H9 (cell line): ENCODE data around the gene ZSCAN22. TPM values are rescaled to one million over a fixed set of nuclear protein-coding genes. Genes with fewer than 3 reads are reported as not detected.

ENCODE experiments used
- DNase-seq: peaks from one replicate; pipeline ENCODE4 v3.0.0-alpha.2; 2017
- H2AFZ ChIP-seq: one replicate; pipeline ENCODE4 v1.6.1; 2013; ENCODE audit warnings: mild to moderate bottlenecking, low read length, control low read depth, moderate library complexity
- H2AK5ac ChIP-seq: 2 replicates; pipeline ENCODE4 v1.6.1; 2013; ENCODE audit warnings: low read length, control low read depth, mixed read lengths; ENCODE audit not compliant: insufficient read length
- H2BK120ac ChIP-seq: one replicate; pipeline ENCODE4 v1.6.1; 2013; ENCODE audit warnings: low read depth, mild to moderate bottlenecking, low read length, control low read depth, inconsistent platforms; ENCODE audit not compliant: poor library complexity, severe bottlenecking
- H2BK12ac ChIP-seq: 2 replicates; pipeline ENCODE4 v1.6.1; 2013; ENCODE audit warnings: low read length, control low read depth, mixed read lengths, low read depth; ENCODE audit not compliant: insufficient read length
- H2BK15ac ChIP-seq: 2 replicates; pipeline ENCODE4 v1.6.1; 2013; ENCODE audit warnings: low read depth, low read length, control low read depth
- H2BK20ac ChIP-seq: one replicate; pipeline ENCODE4 v1.6.1; 2013; ENCODE audit warnings: low read depth, mild to moderate bottlenecking, low read length, control low read depth, inconsistent platforms; ENCODE audit not compliant: poor library complexity, severe bottlenecking
- H2BK5ac ChIP-seq: 2 replicates; pipeline ENCODE4 v1.6.1; 2013; ENCODE audit warnings: low read length, control low read depth, mixed read lengths; ENCODE audit not compliant: insufficient read length
- H3K14ac ChIP-seq: 2 replicates; pipeline ENCODE4 v1.6.1; 2013; ENCODE audit warnings: low read length, control low read depth; ENCODE audit not compliant: insufficient read depth
- H3K18ac ChIP-seq: 2 replicates; pipeline ENCODE4 v1.6.1; 2013; ENCODE audit warnings: low read depth, mild to moderate bottlenecking, mixed read lengths, low read length, control low read depth; ENCODE audit not compliant: insufficient read length
- H3K23ac ChIP-seq: 2 replicates; pipeline ENCODE4 v1.6.1; 2013; ENCODE audit warnings: low read length, control low read depth, mixed read lengths, low read depth; ENCODE audit not compliant: insufficient read length
- H3K23me2 ChIP-seq: 2 replicates; pipeline ENCODE4 v1.6.1; 2013; ENCODE audit warnings: low read depth, mild to moderate bottlenecking, mixed read lengths, low read length, control low read depth; ENCODE audit not compliant: insufficient read length, poor library complexity, severe bottlenecking
- H3K27ac ChIP-seq: 2 replicates; pipeline ENCODE4 v1.5.1; 2013; ENCODE audit warnings: low read length, control low read depth, mixed read lengths, low read depth; ENCODE audit not compliant: insufficient read length
- H3K27me3 ChIP-seq: 2 replicates; pipeline ENCODE4 v1.6.1; 2013; ENCODE audit warnings: low read length, control low read depth, inconsistent platforms; ENCODE audit not compliant: insufficient read depth
- H3K4ac ChIP-seq: 2 replicates; pipeline ENCODE4 v1.6.1; 2013; ENCODE audit warnings: low read depth, mild to moderate bottlenecking, control low read depth, inconsistent platforms, low read length, moderate library complexity
- H3K4me1 ChIP-seq: 2 replicates; pipeline ENCODE4 v1.6.1; 2013; ENCODE audit warnings: low read length, control low read depth, inconsistent platforms; ENCODE audit not compliant: insufficient read depth
- H3K4me2 ChIP-seq: 2 replicates; pipeline ENCODE4 v1.6.1; 2013; ENCODE audit warnings: low read length, control low read depth, mixed read lengths; ENCODE audit not compliant: insufficient read length, insufficient read depth
- H3K56ac ChIP-seq: 2 replicates; pipeline ENCODE4 v1.6.1; 2013; ENCODE audit warnings: low read depth, mild to moderate bottlenecking, mixed read lengths, low read length, control low read depth; ENCODE audit not compliant: insufficient read length
- H3K79me1 ChIP-seq: 2 replicates; pipeline ENCODE4 v1.6.1; 2013; ENCODE audit warnings: low read depth, mild to moderate bottlenecking, moderate library complexity, low read length, control low read depth, inconsistent platforms; ENCODE audit not compliant: insufficient read depth, poor library complexity, severe bottlenecking
- H3K79me2 ChIP-seq: 2 replicates; pipeline ENCODE4 v1.6.1; 2013; ENCODE audit warnings: low read length, control low read depth, inconsistent platforms; ENCODE audit not compliant: insufficient read depth
- H3K9ac ChIP-seq: 2 replicates; pipeline ENCODE4 v1.6.1; 2013; ENCODE audit warnings: low read length, control low read depth, mixed read lengths; ENCODE audit not compliant: insufficient read length; ENCODE audit errors: extremely low read depth
- H3K9me3 ChIP-seq: one replicate; pipeline ENCODE4 v1.6.1; 2013; ENCODE audit warnings: low read depth, low read length, inconsistent platforms; ENCODE audit not compliant: control insufficient read depth
- H3T11ph ChIP-seq: one replicate; pipeline ENCODE4 v1.6.1; 2013; ENCODE audit warnings: mild to moderate bottlenecking, low read length, control low read depth, inconsistent platforms
- H4K20me1 ChIP-seq: one replicate; pipeline ENCODE4 v1.6.1; 2013; ENCODE audit not compliant: control insufficient read depth, insufficient read length, insufficient read depth
- H4K5ac ChIP-seq: 2 replicates; pipeline ENCODE4 v1.6.1; 2013; ENCODE audit warnings: low read depth, mild to moderate bottlenecking, mixed read lengths, low read length, control low read depth; ENCODE audit not compliant: insufficient read length
- H4K8ac ChIP-seq: replicated peaks from 2 replicates; pipeline ENCODE4 v1.6.1; 2013; ENCODE audit warnings: low read length, control low read depth, mixed read lengths, low read depth; ENCODE audit not compliant: insufficient read length
- H4K91ac ChIP-seq: 2 replicates; pipeline ENCODE4 v1.6.1; 2013; ENCODE audit warnings: low read depth, mild to moderate bottlenecking, moderate library complexity, mixed read lengths, low read length, control low read depth; ENCODE audit not compliant: insufficient read length
- H3K27ac Mint-ChIP-seq, 3 experiments: 2 replicates in 2 of 3; 3 replicates in 1 of 3; pipeline ENCODE4 v1.8.0; 2020 to 2021; ENCODE audit warnings: mixed read lengths in 3 of 3, mild to moderate bottlenecking in 1 of 3, moderate library complexity in 1 of 3
- H3K27me3 Mint-ChIP-seq: 2 replicates; pipeline ENCODE4 v1.8.0; 2021; ENCODE audit warnings: low read depth, mild to moderate bottlenecking, moderate library complexity, mixed read lengths
- H3K36me3 Mint-ChIP-seq, 3 experiments: 2 replicates in 2 of 3; 3 replicates in 1 of 3; pipeline ENCODE4 v1.8.0; 2020 to 2021; ENCODE audit warnings: low read depth in 3 of 3, mixed read lengths in 3 of 3; ENCODE audit not compliant: insufficient read depth in 1 of 3
- H3K4me1 Mint-ChIP-seq, 2 experiments: 2 replicates each; pipeline ENCODE4 v1.8.0; 2020; ENCODE audit warnings: mixed read lengths in 2 of 2
- H3K4me3 Mint-ChIP-seq, 2 experiments: 2 replicates in 1 of 2; 3 replicates in 1 of 2; pipeline ENCODE4 v1.8.0; 2020 to 2021; ENCODE audit warnings: mild to moderate bottlenecking in 2 of 2, mixed read lengths in 2 of 2, moderate library complexity in 1 of 2
- H3K9me3 Mint-ChIP-seq, 2 experiments: 2 replicates in 1 of 2; 3 replicates in 1 of 2; pipeline ENCODE4 v1.8.0; 2020; ENCODE audit warnings: mild to moderate bottlenecking in 2 of 2, mixed read lengths in 2 of 2, moderate library complexity in 1 of 2
- CTCF ChIP-seq: fragments of 200-600 bp; sonication (generic); conservative IDR thresholded peaks from 3 replicates; pipeline ENCODE4 v1.8.0; 2021; ENCODE audit warnings: antibody characterized with exemption, mild to moderate bottlenecking
- WGBS: extraction: QIAGEN DNeasy Blood & Tissue Kit; methylation state at CpG from one replicate; pipeline ENCODE4 v1.1.7; 2013; ENCODE audit warnings: missing lambda C conversion rate, low lambda C conversion rate, mixed read lengths; ENCODE audit not compliant: insufficient read length; ENCODE audit errors: extremely low coverage; 5-methylcytosine and 5-hydroxymethylcytosine counted together
- total RNA-seq: library from RNA; stranded (reverse); gene quantifications from 2 replicates; pipeline ENCODE4 v1.2.1, GENCODE V29; 2021

ZSCAN22 gene
- total RNA-seq, 1 experiment from 2014 or later, result 4.8 TPM

- Mint-ChIP-seq H3K27me3 (peaks cover 1% of the 10 kb centered on the region; the same call in 1 of the 2 replicates), H3K27ac (peak overlapping the region; percentile 3 to 77 (median 60); a peak in 5 of 7 replicates), H3K36me3 (peaks cover 22 to 57% (median 36%) of the 10 kb centered on the region in 3 experiments; a peak in 6 of 7 replicates), H3K9me3 (no peaks in the 10 kb centered on the region), H3K4me1 (peaks cover 13 to 17% of the 10 kb centered on the region in 2 experiments), H3K4me3 (peak overlapping the region; percentile 99)
- no peak overlapping the region for H2BK20ac ChIP-seq
- no peaks in the 10 kb centered on the region for H3K79me1 ChIP-seq
- H4K20me1 ChIP-seq, result no peaks in the 10 kb centered on the region
- no peak overlapping the region for H3K9ac ChIP-seq
- H3K23ac ChIP-seq, result no peak overlapping the region
- H3K14ac ChIP-seq, result no peak overlapping the region
- H3K4me2 ChIP-seq, result peak overlapping the region; percentile 66
- no CpG with 5 or more reads among the region's 7 CpGs for WGBS
- no peaks in the 10 kb centered on the region for H3K9me3 ChIP-seq
- no peak overlapping the region for H3K56ac ChIP-seq
- no peak overlapping the region for H2BK15ac ChIP-seq
- no peak overlapping the region for H2BK5ac ChIP-seq
- no peak overlapping the region for H4K8ac ChIP-seq
- TF ChIP-seq CTCF, result no peak
- no peaks in the 10 kb centered on the region for H3K79me2 ChIP-seq
- no peak for DNase-seq
- no peak overlapping the region for H2BK12ac ChIP-seq
- H3K23me2 ChIP-seq, result peaks cover 4% of the 10 kb centered on the region
- H2AK5ac ChIP-seq, result no peak overlapping the region
- H3T11ph ChIP-seq, result no peak overlapping the region
- H4K5ac ChIP-seq, result no peak overlapping the region
- no peak overlapping the region for H2BK120ac ChIP-seq
- H3K27me3 ChIP-seq, result no peaks in the 10 kb centered on the region
- H2AFZ ChIP-seq, result no peak overlapping the region
- H4K91ac ChIP-seq, result no peak overlapping the region
- H3K27ac ChIP-seq, result no peak overlapping the region
- no peak overlapping the region for H3K18ac ChIP-seq
- no peak overlapping the region for H3K4ac ChIP-seq
- H3K4me1 ChIP-seq, result no peaks in the 10 kb centered on the region
These were observed 22.1 kb upstream of the ZSCAN22 start for GRCh38 chr19:58304748-58305064.
